Neural cell (in vitro differentiated cells): Measurements from ENCODE around the gene TMEM127.

Experiments used
- TAF1 ChIP-seq: IDR thresholded peaks from 2 replicates; pipeline ENCODE4 v1.6.1; 2012; ENCODE audit warnings: low read depth
- TF ChIP-seq, protein P1 (sequence below): fragments of 450-650 bp; IDR thresholded peaks from 2 replicates; pipeline ENCODE4 v1.5.1; 2014; ENCODE audit warnings: antibody characterized with exemption, mild to moderate bottlenecking, moderate library complexity; ENCODE audit not compliant: poor library complexity, severe bottlenecking

DNA sequence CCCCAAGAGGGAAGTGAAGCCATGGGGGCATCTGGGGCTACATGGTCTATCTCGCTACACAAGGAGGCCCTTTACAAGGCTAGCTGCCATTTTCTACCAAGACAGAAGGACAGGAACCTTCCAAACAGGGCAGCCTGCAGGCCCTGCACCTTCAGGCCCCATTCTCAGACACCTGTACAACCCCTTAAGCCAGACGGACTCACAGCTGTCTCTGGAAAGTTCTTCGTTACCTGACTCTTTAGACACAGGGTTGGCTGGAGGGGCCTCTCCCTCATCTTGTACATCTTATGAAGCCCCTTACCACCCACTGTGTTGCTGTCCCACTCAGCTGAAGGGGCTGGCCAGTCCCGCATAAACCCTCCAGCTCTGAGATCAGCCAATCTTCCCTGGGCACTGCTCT, 17.2 kb downstream of the TMEM127 start:
- no peak for TF ChIP-seq TAF1
- TF ChIP-seq, protein P1, sequence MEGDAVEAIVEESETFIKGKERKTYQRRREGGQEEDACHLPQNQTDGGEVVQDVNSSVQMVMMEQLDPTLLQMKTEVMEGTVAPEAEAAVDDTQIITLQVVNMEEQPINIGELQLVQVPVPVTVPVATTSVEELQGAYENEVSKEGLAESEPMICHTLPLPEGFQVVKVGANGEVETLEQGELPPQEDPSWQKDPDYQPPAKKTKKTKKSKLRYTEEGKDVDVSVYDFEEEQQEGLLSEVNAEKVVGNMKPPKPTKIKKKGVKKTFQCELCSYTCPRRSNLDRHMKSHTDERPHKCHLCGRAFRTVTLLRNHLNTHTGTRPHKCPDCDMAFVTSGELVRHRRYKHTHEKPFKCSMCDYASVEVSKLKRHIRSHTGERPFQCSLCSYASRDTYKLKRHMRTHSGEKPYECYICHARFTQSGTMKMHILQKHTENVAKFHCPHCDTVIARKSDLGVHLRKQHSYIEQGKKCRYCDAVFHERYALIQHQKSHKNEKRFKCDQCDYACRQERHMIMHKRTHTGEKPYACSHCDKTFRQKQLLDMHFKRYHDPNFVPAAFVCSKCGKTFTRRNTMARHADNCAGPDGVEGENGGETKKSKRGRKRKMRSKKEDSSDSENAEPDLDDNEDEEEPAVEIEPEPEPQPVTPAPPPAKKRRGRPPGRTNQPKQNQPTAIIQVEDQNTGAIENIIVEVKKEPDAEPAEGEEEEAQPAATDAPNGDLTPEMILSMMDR: no peak
